Effector CD4-positive, alpha-beta T cell (primary cell): ENCODE data around the gene GLB1L2.

ENCODE experiments used
- DNase-seq: peaks from one replicate; pipeline ENCODE4 v3.0.0-alpha.2; 2020

The GLB1L2 gene

GRCh38 chr11:134349802-134350355 is 18.1 kb downstream of the GLB1L2 start:
- no peak for DNase-seq

DNA sequence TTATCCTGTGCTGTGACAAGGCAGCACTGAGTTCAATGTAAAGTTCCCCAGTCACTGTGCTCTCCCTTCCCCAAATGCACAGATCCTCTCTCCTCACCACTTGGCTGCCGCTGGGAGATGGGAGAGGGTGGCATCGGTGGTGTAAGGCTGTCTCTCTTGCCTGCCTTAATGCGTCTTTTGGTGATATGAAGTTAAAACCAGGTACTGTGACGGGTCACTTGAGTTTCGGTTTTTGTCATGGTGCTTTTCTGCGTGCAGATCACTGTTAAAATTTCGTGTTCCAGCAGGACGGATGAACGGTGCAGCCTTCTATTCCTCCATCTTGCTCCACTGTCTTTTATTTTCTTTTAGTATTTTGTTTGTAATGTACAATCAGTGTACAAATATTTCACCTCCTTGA is 18.6 kb downstream of the GLB1L2 start:
- no peak for DNase-seq

DNA sequence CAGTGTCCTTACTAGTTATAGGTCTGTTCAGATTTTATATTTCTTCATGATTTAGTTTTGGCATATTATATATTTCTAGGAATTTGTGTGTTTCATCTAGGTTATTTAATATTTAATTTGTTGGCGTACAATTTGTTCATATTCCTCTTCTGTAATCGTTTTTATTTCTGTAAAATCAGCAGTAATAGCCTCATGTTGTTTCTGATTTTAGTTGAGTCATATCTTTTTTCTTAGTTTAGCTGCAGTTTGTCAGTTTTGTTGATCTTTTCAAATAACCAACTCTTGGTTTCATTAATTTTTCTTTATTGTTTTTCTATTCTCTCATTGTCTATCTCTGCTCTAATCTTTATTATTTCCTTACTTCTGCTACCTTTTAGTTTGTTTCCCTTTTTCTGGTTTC is 20.3 kb downstream of the GLB1L2 start:
- DNase-seq, result no peak

GRCh38 chr11:134355136-134355535 is 23.3 kb downstream of the GLB1L2 start:
- DNase-seq, result no peak

DNA sequence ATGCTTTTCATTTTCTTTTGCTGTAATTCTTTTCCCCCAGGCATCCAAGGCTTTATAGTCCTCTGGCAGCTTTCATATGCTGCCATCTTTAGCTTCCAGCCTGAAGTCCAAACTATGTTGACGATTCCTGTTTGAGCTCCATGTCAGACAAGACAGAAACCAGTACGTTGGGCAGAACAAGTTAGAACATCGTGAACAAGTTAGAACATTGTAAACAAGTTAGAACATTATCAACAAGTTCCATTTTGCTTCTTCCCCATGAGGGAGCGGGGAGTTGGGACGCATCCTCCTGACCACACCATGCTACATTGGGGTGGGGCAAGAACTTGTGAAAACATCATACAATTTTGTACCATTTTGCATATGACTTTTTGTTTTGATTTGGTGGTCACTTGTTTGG is 23.9 kb downstream of the GLB1L2 start:
- DNase-seq, result no peak

DNA sequence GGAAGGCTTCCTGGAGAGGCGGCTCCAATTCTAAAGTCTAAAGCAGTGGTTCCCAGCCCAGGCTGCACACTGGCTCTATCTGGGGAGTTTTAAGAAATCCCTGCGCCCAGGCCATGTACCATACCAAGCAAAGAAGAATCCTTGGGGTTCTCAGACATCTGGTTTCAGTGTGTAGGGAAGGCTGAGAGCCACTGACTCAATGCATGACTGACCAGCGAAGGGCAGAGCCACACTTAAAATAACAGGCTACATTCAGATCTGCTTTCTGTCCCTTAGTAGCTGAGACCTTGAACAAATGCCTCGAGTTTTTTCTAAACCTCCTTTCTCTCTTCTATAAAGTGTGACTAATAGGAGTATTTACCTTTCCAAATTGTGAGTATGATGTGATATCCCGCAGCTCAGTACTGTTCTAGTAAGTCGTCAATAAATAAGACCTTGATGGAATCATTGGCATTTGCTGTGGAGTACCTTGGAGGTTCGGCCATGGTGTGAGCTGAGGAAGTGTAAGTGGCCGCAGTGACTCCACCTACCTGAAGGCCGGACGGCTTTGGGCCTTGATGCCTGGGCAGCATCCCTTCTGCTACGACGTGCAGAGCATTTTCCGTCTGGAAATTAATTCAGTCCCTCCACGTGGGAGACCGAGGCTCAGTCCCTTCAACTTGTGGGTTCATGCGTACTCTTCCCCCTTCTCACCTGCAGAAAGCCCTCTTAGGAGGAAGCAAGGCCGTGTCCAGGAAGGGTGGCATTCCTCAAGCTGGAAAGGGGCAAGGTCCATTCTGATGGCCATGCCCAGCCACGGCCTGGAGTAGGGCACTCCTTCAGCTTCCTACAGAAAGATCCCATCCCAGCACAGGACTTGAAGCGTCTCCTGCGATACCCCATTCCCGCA is 25.1 kb downstream of the GLB1L2 start:
- no peak for DNase-seq

DNA sequence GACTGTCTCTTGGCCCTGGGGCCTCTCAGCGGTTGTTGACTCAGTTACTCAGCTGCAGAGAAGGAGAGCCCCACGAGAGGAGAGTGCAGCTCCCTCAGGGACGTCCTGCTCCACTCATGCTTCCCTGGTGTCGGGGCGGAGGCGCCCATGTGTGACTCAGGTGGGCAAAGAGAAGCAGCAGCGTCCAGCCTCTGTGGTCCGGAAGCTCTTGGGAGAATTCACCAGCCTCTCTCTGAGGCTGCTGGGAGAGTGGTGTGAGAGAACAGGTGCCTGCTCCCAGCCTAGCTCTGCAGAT is 25.7 kb downstream of the GLB1L2 start:
- DNase-seq, result no peak

DNA sequence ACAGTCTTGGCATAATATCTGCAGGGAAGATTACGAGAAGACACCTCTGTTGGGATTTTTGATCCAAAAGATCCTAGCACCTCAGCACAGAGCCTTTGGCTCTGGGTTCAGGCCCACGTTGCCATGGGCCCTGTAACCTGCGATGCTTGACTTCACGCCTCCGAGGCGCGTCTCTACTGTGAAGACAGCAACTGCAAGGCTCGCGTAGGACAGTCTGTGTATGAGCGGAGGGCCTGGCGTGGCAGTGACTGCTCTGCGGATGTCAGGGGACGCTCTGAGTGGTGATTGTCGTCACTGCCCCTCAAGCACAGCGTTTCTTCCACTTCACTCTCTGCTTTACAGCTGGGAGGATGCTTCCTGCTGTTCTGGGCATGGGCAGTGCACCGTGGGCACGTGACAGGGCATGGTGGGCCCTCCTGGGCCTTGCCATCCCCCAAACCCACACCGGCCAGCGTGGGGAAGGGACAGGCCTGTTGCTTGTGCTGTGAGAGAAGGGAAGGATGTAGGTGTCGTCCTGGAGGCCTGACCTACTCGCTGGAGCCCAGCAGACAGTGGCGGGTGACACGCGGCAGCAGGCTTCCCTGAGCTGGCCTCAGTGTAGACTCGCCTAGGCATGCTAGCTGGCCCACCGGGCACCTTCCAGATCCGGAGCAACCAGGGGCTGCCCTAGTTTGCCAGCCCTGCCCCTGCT is 26.5 kb downstream of the GLB1L2 start:
- no peak for DNase-seq

DNA sequence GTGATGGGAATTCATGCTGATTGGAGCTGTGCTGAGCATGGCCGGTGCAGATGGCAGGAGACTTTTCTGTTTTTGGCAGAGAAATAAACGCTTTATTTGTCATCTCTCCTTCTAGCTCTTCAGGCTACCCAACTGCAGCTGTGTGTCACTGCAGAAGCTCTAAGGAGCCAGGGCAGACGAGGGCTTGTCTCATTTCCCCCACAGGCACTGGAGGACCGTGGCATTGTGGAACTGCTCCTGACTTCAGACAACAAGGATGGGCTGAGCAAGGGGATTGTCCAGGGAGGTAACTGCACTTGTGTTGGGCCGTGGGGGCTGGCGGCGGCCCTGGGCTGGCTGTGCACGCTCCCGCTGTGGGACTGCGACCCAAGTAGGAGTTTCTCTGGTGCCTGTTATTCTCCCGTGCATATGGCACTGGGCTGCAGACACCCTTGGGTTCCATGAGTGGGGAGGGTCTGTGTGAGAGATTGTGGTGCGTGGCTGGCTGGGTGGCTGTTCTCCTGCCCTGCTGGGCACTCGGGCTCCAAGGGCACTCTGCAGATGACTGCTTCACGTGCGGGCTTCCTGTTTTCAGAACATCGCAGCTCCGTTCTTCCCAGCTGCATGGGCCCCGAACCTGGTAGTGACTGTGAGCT is 27.2 kb downstream of the GLB1L2 start:
- no peak for DNase-seq

GRCh38 chr11:134359646-134360045 is 27.9 kb downstream of the GLB1L2 start:
- DNase-seq, result no peak

DNA sequence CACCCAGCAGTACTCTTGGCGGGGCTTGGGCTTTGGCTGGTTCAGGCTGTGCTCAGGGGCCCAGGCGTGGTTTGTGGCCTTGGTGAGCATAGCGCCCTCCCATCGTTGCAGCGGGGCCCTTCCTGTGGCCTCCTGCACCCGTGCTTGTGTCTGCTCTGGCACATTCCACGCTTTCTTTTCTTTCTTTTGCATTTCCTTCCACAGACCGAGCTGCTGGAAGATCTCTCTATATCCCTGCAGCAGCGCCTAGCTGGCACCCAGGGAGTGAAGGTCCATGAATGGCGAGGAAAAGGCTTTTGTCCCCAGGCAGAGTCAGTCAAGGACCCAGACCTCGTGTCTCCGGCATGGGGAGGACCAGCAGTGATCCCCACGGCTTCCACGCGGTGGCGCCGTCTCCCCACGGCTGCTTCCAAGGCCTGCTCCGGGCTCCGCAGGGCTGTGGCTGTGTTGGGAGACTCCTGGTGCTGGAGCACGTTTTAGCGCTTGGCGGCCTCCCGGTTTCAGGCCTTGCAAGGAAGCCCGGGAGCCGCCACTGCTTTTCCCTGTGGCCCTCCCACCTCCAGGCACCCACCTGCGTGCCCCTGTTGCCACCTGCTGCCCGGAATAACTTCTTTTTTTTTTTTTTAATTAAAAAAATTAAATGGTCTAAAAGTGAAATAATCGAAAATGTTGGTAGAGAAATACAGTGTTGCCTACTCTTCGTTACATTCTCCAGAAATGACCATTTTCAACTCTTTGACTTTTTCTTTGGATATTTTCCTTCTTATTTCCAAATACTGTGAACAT is 28.5 kb downstream of the GLB1L2 start:
- DNase-seq, result peak; percentile 52

DNA sequence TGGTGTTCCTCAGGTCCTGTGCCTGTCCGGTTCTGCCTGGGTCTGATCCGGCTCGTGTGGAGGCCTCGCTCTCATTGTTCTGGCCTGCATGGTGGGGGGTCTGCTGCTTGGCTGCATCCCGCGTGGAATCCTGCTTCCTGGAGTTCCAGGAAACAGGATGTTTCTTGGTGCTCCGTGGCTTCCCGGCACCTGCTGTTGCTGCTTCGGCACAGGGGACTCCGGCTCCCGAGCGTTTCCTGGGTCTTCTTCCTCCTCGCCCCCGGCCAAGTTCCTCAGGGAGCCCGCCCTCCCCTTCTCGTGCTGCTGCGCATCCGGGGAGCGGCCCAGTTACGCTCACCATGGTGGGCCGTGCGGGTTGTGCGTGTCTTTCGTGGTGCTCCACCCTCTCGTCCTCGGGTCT is 29.9 kb downstream of the GLB1L2 start:
- no peak for DNase-seq

- no peak for DNase-seq
Measured at GRCh38 chr11:134362192-134362901, 30.6 kb downstream of the GLB1L2 start.

- no peak for DNase-seq
Measured at GRCh38 chr11:134363161-134363560, 31.4 kb downstream of the GLB1L2 start.

GRCh38 chr11:134363592-134363991 is 31.8 kb downstream of the GLB1L2 start:
- DNase-seq, result no peak

DNA sequence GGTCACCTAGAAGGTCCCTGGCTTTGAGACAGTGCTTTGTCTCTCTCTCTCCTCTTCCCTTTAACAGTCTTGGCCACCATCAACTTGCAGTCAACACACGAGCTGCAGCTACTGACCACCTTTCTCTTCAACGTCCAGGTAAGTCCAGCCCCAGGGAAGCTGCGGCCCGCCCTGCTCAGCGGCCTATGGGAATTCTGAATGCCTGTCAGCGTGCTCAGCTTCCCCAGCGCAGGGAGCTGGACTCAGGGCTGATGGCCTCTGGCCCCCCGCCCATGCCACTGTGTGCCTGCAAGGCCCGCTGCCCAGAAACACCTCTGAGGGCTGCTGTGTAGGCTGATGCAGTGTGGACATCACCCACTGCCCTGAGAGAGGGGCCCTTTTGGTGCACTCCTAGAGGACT is 32.5 kb downstream of the GLB1L2 start:
- no peak for DNase-seq

GRCh38 chr11:134365011-134365925 is 33.5 kb downstream of the GLB1L2 start:
- no peak for DNase-seq

GRCh38 chr11:134366254-134366653 is 34.5 kb downstream of the GLB1L2 start:
- no peak for DNase-seq

DNA sequence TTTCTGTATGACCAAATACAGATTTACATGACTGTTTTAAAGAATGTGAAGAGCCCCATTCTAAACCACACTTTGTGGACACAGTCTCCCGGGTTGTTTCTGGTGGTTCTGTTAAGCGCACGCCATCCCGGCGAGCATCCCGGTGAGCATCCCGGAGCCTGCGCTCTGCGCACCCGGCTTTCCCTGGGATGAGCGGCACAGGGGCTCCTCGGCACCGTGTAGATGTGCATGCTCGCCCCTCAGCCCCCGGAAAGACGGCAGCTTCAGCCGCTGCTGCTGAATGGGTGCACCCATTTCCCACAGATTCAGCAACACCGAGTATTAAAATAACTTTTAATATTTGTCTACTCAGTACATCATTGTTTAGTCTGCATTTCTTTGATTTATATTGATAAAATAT is 36.0 kb downstream of the GLB1L2 start:
- DNase-seq, result no peak

DNA sequence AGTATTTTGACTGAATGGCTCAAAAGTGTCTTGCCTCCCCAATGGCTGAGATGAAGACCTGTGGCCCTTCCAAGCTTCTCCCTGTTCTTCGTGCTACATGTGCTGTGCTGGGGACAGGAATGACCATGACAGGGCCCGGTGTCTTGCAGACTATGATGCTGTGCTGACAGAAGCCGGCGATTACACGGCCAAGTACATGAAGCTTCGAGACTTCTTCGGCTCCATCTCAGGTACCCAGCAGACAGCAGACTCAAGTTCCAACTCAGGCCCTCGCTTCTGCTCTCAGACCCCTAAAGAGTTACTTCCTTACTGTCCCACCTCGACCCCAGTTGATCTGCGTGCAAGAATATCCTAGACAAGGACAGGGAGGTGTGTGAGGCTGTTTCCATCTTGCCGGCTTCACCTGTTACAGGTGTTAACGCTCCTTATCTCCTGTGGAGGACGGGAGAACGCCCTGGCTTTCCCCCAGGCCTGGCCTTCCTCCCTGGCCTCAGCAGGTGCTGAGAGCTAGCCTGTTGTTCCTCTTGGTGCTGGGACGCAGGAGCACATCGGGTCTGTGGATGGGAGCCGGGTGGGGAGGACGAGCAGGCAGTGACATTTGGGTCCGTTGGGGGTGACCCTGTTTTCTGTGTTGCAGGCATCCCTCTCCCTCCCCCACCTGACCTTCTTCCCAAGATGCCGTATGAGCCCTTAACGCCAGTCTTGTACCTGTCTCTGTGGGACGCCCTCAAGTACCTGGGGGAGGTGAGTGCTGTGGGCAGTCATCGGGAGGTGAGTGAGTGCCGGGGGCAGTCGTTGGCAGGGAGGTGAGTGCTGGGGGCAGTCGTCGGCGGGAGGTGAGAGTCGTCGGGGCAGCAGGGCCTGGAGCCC is 38.1 kb downstream of the GLB1L2 start:
- DNase-seq, result no peak
